CD4-positive, alpha-beta T cell treated with Interleukin-10 for 1 hour (primary cell): Measurements from ENCODE around the gene NME5.
"Not testable (repeated sequence)": the region's sequence is repeated elsewhere in the genome, so short reads cannot be mapped to it uniquely, and the experiment has no call there.

Experiments used
- DNase-seq: peaks from one replicate; pipeline ENCODE4 v3.0.0-alpha.2; 2020

The NME5 gene, protein sequence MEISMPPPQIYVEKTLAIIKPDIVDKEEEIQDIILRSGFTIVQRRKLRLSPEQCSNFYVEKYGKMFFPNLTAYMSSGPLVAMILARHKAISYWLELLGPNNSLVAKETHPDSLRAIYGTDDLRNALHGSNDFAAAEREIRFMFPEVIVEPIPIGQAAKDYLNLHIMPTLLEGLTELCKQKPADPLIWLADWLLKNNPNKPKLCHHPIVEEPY

DNA sequence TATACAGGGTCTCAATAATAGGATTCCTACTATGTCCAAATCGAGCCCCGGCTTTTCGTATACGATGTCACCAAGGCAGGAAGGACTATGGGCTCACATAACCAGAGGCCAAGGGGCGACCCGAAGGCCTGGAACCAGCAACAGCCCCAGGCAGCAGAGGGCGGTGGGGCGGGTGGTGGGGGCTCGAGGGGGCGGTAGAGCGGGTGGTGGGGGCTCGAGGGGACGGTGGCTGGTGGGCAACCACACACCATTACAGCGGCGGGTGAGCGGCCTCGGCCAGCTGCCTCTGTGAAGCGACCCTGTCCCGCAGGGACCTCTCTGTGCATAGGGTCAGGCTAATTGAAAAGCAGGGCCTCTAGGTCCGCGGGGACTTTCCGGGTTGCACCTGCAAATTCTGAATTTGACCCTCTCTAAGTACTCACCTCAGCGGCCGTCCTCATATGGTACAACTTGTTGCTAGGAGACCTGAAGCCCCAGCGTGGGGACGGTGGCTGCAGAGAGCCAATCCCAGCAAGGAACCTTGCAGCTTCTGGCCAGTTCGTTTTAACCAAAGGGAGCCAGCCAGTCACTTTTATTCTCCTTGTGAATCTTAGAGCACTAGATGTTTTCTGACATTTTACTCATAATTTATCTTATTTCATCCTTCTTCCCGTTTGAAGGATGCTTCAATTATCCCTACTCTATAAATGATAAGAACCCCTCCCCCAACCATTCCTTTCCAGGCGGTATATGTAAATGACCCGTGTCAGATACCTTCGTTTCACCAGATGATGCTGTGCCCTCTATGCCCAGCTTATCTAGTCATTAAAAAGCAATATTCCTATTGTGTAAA lies at the start of gene NME5:
Gene NME5, minus strand, starts transcription at position 480 of the 832 bp plus-strand sequence. CDS start 648 bp downstream, outside the sequence.
- no peak for DNase-seq

DNA sequence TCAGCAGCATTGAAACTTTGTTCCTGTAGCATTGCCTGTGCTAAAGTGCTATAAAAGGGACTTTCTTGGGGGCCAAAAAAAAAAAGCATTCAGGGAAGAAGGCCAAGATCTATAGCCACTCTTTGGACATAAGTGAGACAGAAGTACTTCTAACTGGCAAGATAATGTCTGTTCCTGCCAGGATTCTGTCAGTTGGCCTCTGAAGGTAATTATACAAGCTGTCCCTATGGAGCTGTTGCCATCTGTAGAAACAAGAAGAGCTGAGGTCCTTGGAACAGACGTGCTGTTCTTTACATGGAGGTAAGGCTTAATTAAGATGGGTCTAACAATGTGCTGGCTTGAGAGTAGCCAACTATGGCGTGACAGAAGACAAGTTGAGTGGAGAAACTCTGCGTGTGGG lies 49.4 kb upstream of the NME5 start:
- DNase-seq, result no peak

DNA sequence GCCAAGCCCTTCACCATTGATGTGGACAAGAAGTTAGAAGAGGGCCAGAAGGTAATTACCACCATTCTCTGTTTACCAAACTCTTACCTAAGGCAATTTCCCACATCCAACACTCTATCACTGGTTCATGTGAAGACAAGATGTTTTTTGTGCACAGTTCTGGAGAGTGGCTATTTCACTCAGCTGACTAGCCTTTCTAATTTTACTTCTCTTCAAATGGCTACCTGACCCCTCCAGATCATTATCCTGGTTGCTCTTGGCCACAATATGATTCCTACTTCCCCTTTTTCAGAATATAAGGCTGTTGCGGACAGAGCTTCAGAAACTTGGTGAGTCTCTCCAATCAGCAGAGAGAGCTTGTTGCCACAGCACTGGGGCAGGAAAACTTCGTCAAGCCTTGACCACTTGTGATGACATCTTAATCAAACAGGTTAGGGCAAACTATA lies 46.8 kb upstream of the NME5 start:
- no peak for DNase-seq

DNA sequence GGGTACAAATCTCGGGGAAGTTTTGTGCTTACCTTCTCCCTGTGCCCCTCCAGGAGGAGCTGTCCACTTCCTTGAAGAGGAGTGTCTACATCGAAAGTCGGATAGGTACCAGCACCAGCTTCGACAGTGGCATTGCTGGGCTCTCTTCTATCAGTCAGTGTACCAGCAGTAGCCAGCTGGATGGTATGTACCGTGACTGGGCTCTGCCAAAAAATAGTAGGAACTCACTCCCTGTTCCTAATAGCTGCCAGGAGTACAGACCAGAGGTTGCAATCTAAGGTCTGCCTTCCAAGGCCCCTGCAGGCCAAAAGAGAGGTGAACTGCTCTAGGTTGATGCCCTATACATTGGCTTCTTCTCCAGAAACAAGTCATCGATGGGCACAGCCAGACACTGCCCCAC lies 43.6 kb upstream of the NME5 start:
- DNase-seq, result no peak

DNA sequence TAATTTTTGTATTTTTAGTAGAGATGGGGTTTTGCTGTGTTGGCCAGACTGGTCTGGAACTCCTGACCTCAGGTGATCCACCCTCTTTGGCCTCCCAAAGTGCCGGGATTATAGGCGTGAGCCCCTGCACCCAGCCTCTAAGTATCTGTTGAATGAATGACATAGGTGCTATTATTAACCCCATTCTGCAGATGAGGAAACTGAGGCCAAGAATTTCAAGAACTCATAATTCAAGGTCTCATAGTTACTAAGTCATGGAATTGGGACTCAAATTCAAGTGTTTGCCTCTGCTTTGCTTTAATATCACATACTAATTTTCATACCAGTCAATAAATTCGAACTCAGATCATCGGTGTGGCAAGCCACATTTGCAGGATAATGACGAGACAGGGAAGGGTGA lies 41.6 kb upstream of the NME5 start:
- no peak for DNase-seq

DNA sequence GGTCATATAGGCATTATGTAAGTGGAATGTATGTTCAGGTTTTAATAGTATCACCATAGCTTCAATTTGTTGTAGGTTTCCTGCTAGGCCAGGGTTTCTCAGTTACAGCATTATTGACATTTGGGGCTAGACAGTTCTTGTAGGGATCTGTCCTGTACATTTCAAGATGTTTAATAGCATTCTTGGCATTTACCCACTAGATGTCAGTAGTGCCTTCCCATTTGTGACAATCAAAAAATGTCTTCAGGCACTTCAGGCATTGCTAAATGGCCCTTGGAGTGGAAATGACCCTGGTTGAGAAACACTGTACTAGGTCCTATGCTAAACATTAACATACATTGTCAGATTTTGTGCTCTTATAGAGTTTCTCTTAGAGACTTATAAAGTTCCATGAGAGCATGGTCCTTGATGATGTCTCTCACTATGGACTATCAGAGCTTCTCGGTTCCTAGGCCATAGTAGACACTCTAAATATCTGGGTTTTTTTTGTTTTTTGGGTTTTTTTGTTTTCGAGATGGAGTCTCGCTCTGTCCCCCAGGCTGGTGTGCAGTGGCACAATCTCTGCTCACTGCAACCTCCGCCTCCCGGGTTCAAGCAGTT lies 41.1 kb upstream of the NME5 start:
- peak; percentile 56 for DNase-seq

DNA sequence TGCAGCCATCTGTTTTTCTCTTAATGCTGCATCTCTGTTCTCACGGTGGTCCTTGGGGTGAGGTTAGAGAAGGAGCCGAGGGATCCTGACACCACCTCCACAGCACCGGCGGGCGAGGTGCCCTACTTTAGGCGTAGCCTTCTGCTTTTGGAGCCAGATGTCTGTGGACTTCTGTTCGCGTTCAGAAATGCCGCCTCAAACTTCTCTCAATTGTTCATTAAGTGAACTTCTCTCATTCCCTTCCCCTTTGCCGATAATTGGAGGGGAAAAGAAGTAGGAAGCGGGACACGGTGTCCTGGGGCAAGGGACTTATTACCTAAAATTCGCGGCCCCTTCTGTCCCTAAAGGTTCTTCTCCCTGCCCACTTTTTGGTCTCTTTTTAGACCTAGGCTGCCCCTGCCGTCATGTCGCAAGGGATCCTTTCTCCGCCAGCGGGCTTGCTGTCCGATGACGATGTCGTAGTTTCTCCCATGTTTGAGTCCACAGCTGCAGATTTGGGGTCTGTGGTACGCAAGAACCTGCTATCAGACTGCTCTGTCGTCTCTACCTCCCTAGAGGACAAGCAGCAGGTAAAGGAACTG lies 40.1 kb upstream of the NME5 start:
- DNase-seq, result no peak

DNA sequence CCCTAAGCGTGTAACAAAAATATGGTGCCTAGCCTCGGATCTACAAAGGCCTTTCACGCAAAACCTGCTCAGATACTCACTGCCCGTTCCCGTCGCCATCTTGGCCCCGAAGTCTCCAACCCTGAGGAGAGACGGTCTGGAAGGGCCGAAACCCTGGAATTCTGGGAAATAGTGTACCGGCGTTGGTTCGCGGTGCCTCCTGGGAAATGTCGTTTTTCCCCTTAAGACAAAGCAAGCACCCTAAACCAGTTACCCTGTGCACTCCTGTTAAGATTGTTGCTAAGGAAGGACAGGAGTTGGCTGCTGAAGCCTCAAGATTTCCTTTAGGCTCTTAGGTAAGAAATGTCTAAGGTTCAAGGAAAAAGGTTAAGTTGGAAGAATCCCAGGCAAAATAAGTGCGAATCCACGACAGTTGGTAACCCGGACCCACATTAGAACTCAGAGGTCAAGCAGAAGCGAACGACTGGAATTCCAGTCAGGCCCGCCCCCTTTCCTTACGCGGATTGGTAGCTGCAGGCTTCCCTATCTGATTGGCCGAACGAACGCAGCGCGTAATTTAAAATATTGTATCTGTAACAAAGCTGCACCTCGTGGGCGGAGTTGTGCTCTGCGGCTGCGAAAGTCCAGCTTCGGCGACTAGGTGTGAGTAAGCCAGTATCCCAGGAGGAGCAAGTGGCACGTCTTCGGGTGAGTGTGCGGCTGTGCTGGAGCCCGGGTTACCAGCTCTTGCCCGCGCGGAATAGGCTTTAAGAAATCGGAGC lies 39.5 kb upstream of the NME5 start, which contains the start of the genes BRD8 and KIF20A:
Gene BRD8, minus strand, starts transcription at position 115 of the 761 bp plus-strand sequence. Its CDS starts 16 bp downstream, at position 99.
Gene KIF20A, plus strand, starts transcription at position 597 of the 761 bp plus-strand sequence. CDS start 569 bp downstream, outside the sequence.
- peak; percentile 94 for DNase-seq

DNA sequence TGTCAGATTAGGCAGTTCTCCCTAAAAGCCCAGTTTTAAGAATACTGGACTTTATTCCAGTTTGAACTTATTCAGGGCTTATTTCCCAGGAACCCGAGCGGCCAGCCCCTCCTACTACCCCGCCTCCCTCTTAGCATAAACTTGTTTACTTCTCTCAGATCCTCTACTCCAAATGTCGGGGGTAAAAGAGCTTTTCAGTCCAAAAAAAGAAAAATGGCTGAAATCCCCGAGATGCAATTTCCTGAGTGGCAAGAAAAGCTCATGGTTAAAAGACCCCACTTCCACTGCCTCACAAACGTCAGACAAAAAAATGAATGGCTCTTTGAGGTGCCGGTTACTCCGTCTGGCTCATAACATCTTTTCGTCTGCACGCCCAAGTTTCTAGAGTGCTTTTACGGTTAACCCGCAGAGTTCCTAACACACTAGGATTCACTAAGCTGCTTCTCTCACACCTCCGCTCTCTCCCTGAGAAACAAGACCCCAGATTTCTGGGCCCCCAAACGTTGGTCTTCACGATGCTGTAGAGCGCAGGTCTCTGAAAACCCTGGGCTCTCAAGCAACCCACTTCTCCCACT lies 38.8 kb upstream of the NME5 start:
- DNase-seq, result peak; percentile 26

DNA sequence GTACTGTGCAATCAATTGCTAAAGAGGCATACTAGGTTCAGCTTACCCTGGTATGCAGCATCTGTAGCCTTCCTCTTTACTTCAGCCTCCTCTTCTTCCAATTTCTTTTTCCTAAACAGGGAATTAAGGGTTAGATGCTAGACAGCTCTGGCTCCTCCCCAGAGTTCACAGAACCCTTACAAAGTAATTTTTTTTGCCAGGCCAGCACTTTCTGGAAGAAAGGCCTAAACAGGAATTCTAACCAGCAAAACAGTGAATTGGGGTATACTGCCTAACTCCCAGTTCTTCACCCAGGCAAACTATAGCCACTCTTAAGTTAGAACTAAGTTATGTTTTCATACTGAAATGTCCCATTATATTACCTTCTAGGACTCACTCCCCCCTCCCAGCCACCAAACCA lies 31.1 kb upstream of the NME5 start:
- no peak for DNase-seq

DNA sequence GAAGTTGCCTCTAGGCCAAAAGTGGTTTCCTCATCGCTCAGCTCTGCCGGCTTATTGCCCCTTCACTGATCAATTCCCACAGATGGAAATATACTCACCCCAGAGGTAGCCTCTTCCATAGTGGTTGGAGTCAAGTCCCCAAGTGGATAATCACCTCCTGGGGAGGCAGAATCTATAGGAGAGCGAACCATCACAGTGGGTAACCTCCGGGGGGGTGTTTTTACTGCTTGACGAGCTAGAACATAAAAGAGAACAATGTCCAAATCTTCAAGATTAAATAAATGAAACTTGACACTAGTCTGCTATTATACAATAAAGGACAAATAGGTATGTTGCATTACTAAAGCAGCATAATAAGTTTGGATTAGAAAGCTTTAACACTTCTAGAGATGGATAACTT lies 29.9 kb upstream of the NME5 start:
- no peak for DNase-seq

DNA sequence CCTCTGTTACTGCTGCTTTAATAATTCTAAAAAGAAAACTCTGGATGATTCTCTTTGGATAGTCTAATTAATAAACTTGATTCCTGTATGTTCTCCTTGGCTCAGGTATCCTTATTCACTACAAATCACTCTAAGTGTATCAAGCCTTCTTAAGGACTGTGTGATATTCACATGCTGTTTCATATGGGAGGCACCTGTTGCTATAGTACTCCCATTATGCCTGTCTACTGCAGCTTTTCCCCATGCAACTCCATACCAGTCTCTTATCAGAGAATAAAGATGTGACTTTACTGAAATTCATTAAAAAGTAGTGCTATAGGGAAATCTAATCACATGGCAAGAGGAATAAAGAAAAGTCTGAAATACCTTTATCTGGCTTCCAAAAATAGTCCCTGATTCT lies 24.5 kb upstream of the NME5 start:
- DNase-seq, result no peak

DNA sequence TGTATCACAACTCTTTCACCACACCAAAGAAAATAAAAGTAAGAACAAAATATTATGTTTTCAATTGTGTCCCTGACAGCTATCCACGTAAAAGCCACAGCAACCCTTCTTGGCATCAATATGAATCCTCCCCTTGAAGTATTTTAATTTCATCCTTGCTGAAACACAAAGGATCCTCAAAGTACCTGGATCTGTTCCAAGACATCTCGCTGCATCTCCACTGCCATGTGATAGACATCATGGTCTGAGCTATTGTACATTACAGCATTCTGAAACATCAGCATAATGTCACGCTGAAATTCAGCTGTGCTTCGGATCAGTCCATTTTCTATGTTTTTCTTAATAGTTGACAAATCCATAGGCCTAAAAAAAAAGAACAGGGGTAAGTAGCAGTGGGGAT lies 21.5 kb upstream of the NME5 start:
- DNase-seq, result no peak

DNA sequence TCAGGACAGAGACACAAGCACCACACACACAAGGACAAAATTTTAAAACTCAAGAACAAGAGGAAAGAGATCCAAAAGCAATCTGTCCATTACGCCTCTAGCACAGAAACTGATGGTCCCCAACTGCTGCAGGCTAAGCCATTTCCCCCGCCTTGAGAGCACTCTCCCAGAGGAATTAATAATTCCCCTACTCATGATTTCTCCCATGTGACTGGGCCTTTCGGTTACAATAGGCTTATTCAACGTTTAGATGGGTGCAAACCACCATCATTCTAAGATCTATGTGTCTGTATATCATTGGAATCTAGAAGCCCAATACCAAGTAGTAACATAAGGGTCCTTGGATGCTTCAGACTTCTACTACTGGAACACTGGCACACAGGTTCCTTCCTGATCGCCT lies 20.4 kb upstream of the NME5 start:
- no peak for DNase-seq

DNA sequence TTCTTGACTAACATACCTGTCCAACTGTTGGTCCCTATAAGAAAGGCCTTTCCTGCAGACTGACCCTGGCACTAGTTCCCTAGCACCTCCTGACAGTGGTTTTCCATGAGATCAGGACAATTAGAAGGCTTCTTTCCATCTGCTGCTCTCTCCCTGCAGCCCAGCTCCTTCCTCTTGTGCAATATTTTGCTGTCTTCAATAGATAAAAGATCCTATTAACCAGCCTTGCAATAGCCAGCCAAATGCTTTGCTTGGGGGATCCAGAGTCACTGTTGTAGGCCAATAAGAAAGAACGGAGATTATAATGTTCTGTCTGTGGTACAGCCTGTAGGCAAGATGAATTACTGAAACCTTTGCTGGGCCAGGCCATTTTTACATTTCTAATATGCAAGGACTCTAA lies 18.4 kb upstream of the NME5 start:
- DNase-seq, result no peak

DNA sequence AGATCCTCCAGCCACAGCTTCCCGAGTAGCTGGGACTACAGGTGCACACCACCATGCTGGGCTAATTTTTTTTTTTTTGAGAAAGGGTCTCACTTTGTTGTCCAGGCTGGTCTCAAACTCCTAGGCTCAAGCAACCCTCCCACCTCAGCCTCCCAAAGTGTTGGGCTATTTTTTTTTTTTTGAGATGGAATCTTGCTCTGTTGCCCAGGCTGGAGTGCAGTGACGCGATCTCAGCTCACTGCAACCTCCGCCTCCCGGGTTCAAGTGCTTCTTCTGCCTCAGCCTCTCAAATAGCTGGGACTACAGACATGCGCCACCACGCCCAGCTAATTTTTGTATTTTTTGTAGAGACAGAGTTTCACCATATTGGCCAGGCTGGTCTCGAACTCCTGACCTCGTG lies 16.7 kb upstream of the NME5 start:
- DNase-seq, result not testable (repeated sequence)

DNA sequence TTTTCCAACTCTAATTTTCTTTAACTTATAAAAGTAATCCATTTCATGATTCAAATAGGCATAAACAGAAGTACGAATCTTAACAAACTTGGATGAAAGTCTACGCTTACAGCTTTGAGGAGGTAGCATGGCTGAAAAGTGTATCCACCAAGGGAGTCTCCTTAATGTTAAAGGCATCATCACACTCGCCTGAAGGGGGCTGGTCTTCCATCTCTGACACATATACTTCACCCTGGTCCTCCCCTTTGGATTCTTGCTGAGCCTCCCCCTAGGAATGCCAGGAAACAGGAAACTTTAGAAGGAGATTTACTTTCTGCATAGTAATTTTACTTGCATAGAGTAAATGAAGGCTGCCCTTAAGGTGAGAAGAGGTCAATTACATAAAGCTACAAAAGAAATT lies 10.3 kb upstream of the NME5 start:
- DNase-seq, result no peak

DNA sequence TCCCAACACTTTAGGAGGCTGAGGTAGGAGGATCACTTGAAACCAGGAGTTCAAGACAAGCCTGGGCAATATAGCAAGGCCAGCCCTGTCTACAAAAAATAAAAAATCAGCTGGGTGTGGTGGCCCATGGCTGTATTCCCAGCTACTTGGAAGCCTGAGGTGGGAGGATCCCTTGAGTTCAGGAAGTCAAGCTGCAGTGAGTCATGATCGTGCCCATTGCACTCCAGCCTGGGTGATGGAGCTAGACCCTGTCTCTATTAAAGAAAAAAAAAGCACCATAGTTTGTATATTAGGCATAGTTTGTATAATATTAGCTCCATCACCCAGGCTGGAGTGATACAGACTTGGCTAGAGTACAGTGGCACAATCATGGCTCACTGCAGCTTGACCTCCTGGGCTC lies 9.6 kb upstream of the NME5 start:
- no peak for DNase-seq

DNA sequence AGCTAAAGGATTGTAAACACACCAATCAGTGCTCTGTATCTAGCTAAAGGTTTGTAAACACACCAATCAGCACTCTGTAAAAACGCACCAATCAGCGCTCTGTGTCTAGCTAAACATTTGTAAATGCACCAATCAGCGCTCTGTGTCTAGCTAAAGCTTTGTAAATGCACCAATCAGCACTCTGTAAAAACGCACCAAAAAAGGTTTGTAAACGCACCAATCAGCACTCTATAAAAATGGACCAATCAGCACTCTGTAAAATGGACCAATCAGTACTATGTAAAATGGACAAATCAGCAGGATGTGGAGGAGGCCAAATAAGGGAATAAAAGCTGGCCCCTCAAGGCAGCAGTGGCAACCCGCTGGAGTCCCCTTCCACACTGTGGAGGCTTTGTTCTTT lies 4.3 kb upstream of the NME5 start:
- not testable (repeated sequence) for DNase-seq

DNA sequence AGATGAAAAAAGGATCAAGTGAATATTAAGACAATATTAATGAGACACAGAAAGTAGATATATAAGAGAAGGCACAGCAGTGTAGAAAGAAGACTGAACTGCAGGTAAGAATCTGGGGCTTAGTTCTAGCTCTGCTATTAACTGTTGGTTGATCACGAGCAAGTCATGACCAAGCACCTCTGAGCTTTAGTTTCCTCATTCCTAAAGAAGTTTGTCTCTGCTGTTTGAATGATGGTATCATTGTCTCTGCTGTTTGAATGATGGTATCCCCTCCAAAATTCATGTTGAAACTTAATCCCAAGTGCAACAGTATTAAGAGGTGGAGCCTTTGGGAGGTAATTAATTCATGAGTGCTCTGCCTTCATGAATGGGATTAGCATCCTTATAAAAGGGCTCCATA lies 2.5 kb upstream of the NME5 start:
- no peak for DNase-seq

DNA sequence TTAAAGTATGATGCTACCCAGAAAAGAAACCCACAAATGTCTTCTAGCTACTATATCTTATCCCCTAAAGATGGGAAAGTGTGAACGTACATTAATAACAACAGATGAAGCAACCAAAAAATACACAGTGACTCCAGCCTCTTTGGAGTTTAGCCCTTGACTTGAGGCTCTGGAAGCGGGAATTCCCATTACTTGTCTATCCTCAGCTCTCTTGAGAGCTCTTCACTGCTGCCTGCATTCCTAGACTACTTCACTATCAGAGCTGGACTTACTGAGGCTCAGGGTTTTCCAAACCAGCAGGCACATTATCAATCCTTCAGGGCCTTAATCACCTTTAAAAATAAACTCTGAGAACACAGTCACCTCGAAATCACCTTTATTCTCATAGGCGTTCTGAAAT lies 1.0 kb upstream of the NME5 start:
- DNase-seq, result no peak

DNA sequence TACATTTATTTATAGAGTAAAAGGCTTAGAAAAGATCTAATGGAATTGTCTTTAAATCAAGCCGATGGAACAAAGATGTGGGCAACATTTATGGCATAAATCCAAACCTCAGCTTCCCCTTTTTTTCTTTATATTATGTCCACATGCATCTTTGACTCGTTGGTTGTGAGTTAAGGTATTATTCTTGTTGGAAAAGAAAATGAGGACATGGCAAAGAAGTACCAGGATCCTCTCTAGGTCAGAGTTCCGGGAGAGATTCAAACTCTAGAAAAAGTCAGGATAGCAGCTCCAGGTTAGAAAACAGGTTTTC lies 508 bp upstream of the NME5 start:
- DNase-seq, result no peak

DNA sequence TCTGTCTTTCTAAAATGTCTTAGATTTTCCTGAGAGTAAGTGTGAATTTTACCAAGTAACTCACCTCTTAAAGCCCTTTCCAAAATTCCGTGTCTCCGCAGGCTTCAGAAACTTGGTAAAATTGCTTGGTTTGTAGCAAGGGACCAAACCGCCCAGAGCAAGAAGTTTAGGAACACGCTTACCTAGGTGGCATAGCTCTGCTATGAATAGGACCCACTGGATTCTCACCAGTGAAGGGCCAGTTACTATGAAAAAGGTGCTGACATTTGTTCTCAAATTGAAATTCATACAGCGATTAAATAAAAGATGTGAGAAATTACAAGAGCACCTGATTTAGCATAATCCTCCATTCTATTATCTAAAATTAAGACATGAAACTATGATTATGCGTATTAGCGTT lies 6.7 kb downstream of the NME5 start:
- DNase-seq, result no peak
